NCI-H345 treated with DMSO at 0.1 percent for 48 hours (cell line): ENCODE measurements around the gene ETV1.

Experiments used
- DNase-seq: peaks from one replicate; lab custom pipeline; 2025; ENCODE audit not compliant: unreplicated experiment; lab: John Stamatoyannopoulos, UW

The ETV1 gene

DNA sequence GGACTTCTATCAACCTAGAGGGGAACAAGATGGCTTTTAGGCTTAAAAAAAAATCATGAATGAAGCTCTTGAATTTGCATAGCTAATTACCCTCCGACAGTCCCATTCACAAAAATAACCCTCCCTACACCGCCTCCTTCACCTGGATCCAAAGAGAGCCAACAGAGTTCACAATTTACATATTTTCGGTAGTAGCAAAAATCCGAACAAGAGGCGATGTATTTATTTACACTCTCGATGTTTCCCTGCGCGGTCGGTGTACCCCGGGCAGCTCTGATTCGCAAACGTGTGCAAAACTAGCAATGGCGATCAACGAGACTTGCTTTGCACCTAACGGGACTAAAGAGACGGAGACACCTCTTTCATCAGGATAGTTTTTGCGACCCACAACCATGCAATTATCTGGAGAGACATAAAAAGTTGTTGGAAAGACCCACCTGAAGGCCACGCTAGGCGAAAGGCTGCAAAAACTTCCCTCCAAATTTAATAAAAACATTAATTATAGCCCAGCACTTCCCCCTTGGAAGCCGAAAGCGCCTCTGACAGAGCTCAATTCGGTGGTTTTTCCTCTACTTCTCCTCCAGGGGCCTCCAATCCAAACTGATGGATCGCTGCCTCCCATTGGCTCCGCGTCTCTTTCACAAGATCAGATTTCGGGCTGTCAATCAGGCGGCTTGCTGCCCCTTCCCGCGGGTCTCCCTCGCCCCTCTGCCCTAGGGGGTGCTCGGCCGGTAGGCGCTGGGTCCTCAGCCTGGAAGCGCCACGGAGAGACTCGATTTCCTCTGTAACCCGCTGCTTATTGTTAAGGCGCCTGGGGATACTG is at the start of gene ETV1:
TSS of gene ETV1 (minus strand) at position 541 of the 823 bp plus-strand sequence. CDS start 614 bp downstream, outside the sequence.
- DNase-seq: peak; percentile 87

GRCh38 chr7:14024406-14024805 is 34.9 kb upstream of the ETV1 start:
- no peak for DNase-seq

- no peak for DNase-seq
Observed at GRCh38 chr7:14023838-14024237, 34.4 kb upstream of the ETV1 start.

- no peak for DNase-seq
Observed at GRCh38 chr7:14023342-14023741, 33.9 kb upstream of the ETV1 start.

DNA sequence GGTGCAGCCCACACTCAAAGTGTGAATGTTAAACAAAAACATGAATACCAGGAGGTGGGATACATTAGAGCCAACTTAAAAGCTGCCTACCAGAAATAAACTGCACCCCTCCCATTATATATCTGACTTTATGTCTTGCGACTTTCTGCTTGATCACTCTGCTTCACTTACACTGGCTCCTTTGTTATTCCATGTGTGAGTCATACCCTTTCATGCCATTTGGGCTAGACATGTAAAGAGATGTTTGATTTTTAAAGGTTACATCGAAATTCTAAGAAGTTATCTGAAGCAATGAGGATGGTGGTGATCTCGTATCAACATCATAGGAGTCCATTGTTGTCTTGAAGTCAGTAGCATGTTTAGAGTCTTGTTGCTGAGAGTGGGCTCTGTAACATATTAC is 31.6 kb upstream of the ETV1 start:
- no peak for DNase-seq

DNA sequence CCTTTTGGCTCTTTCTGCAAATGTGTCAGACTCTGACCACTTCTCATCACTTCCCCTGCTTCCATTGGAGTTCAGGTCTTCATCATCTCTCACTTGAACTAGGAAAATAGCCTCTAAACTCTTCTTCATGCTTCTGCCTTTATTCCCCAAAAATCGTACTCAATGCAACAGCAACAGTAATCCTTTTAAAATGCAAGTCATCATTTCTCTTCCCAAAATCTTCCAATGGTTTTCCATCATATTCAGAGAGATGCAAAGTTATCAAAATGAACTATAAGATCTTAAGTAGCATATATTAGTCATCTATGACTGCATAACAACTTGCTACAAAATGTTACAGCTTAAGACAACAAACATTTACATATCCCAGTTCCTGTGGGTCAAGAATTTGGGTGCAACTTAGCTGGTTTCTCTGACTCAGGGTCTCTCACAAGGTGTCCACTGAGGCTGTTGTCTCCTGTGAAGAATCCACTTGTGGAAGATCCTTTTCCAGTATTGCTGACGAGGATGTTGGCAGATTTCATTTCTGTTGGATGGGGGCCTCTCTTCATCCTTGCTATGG is 31.0 kb upstream of the ETV1 start:
- no peak for DNase-seq

DNA sequence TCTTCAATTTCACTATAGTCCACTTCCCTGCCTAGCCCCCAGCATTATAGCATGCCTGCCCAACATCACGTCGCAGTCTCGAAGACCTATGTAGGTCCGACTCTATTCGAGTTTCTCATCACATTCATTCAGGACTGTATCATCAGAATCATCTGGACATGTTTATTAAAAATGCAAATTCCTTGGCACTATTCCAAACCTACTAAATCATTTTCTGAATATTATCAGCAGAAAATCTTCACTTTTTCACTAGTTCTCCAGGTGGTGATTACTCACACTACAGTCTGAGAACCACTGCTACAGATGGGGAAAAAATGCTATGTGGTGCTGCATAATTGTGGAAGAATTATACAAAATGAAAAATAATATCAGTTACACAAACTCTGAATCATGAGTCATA is 29.3 kb upstream of the ETV1 start:
- no peak for DNase-seq

DNA sequence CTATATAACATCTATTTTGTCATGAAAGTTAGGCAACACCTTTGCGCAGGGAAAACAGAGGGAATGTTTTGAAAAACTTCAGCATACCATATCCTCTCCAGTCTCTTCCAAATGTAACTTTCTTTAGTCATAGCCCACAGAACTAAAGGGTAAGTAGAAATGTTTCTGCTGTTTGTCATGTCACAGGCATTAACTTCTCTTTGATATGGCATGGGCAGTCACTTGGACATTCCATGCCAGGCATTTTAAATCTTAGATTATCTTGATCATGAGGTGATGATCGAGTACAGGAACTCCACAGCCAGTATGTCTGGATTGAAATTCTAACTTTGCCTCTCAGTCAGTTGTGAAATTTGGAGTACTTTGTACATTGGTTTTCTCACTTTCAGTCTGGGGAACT is 27.5 kb upstream of the ETV1 start:
- DNase-seq: no peak

- no peak for DNase-seq
Observed at GRCh38 chr7:14013898-14014297, 24.4 kb upstream of the ETV1 start.

- DNase-seq: no peak
Observed at GRCh38 chr7:14009453-14010418, 20.3 kb upstream of the ETV1 start.

- DNase-seq: no peak
Observed at GRCh38 chr7:14001139-14001538, 11.7 kb upstream of the ETV1 start.

GRCh38 chr7:14000247-14000646 is 10.8 kb upstream of the ETV1 start:
- no peak for DNase-seq

- DNase-seq: no peak
Observed at GRCh38 chr7:13998866-13999265, 9.4 kb upstream of the ETV1 start.

DNA sequence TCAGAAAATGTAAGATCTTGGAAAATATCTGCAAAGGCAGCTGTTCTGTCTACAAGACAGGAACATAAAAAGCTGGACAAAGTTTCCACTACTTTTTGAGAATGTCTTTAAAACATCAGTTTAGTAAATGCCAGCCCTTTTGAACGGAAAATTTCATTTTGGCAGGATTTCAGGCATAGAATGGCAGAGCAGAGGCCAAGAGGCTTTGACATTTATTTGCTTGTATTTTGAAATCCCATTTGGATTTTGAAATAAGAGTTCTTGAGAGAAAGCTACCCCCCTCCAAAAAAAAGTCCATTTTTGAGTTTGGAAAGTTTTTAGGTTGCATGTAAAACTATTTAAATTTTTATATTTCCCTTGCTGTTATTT is 3.1 kb upstream of the ETV1 start:
- DNase-seq: no peak

DNA sequence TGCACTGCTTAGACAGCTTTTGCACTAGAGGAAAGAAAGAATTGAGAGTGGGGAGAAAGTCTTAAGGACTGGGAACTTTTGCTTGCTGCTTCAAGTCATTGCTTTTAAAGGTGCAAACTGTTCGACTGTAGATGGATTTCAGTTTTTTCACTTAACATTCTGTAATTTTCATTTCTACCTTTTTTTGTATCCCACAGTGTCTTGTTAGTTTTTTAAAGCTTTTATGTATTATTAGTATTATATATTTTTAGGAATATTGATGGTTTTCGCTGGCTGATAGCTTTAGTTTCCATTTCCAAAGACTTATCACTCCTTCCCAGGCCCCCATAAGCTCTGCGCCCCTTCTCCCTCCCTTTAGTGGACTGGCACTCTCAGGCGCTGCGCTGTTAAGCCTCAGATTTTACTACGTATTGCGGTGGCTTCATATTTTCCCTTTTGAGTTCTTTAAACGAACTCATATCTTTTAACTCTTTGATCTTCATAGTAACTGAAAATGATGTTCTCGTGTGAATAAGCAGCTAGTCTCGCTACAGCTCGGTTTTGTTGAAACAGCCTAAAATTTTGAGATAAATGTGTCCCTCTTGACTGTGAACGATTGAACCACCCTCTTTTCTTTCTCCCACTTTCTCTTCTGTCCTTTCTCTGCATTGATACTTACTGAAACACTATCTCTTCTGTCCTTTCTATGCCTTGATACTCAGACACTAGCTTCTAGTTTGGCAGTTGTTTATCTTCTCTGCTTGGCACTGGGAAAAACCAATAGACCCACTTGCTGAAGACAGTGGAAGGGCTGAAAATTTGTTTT is 2.5 kb upstream of the ETV1 start:
- no peak for DNase-seq

DNA sequence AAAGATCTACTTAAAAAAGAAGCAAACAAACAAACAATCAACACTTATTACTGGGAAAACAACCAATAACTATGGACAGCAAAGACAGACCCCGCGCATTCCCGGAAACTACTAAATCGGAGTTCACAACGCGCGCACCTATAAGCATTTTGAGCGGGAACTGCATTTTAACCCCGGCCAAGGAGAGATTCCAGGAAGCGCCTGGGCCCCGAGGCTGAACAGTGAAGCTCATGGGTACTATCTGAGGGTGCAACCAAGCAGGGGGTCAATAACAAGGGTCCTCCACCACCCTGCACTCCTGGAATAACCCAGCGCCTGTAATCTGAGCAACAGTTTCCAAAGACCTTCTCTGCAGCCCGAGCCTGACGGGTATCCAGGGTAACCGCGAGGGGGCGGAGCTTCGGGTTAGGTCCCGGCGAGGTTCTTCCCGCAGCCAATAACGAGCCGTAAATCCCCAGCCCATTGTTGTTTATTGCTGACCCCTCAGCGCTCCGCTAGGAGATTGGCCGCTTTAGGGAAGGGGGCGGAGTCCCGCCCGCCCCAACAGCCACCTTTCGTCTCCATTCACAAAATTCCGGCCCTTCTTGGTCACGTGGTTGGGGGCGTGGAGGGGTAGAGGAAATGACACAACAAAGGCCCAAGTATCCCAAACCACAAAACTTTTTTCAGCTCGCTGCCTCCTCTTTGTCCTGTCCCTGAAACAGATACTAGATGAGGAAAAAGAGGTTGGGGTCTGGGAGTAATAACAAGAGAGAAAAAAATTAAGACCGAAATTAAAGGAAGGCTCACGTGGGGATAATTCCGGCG is 1.7 kb upstream of the ETV1 start:
- peak; percentile 97 for DNase-seq

- peak; percentile 85 for DNase-seq
Observed at GRCh38 chr7:13990319-13990983, 985 bp upstream of the ETV1 start.

DNA sequence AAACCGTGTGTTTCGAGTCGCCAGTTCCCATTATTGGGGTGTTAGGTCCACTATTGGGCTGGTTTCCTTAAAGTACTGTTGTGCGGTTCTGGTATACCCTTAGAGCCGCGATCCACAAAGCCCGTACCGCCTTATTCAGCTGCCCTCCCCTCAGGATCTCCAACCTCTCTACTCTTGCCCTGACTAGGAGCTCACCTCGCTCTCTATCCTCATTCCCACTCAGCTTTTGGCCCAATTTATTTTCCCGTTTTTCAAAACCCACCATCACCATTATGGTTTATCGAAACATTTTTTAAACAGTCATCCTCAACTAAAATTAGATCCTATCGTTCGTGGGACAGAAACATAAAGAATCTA is 461 bp upstream of the ETV1 start:
- peak; percentile 69 for DNase-seq

GRCh38 chr7:13988731-13989125 is 738 bp downstream of the ETV1 start:
- peak; percentile 42 for DNase-seq

DNA sequence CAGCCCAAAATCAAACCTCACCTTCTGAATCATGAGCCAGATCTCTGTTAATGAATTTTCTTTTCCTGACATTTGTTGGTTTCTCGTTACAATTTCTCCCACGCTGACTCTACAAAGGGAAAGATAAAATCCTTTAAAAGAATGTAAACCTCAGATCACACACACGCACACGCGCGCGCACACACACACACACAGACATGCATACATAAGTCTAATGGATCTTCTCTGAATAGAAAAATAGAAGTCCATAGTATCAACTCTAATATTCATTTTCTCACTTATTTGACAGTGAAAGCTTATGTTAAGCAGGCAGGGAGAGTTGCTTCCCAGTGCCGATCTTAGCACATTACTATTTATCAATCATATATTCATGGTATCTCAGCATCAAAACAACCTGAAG is 1.4 kb downstream of the ETV1 start:
- no peak for DNase-seq
